Chondrocyte (in vitro differentiated cells): ENCODE results near the gene PEX10. TPM values are rescaled to one million over a fixed set of nuclear protein-coding genes. Genes with fewer than 3 reads are reported as not detected.

Source experiments
- DNase-seq: peaks from one replicate; pipeline ENCODE4 v3.0.0; 2021; ENCODE audit warnings: mixed read lengths, low spot score
- H3K27ac Mint-ChIP-seq: one replicate; pipeline ENCODE4 v1.8.0; 2021; ENCODE audit warnings: mild to moderate bottlenecking, moderate library complexity, mixed read lengths; ENCODE audit not compliant: unreplicated experiment
- H3K27me3 Mint-ChIP-seq: 2 replicates; pipeline ENCODE4 v1.8.0; 2021; ENCODE audit warnings: low read depth, mixed read lengths
- H3K36me3 Mint-ChIP-seq: 2 replicates; pipeline ENCODE4 v1.8.0; 2021; ENCODE audit warnings: low read depth, mixed read lengths
- H3K4me1 Mint-ChIP-seq: 2 replicates; pipeline ENCODE4 v1.8.0; 2021; ENCODE audit warnings: low read depth, mild to moderate bottlenecking, mixed read lengths
- H3K4me3 Mint-ChIP-seq: one replicate; pipeline ENCODE4 v1.8.0; 2021; ENCODE audit warnings: mild to moderate bottlenecking, moderate library complexity, mixed read lengths; ENCODE audit not compliant: unreplicated experiment
- H3K9me3 Mint-ChIP-seq: 2 replicates; pipeline ENCODE4 v1.8.0; 2021; ENCODE audit warnings: low read depth, mixed read lengths
- total RNA-seq: library from RNA; stranded (reverse); gene quantifications from 3 replicates; pipeline ENCODE4 v1.2.1, GENCODE V29; 2021
- TF ChIP-seq, protein P1 (sequence below): fragments of 200-600 bp; sonication (generic); IDR thresholded peaks from 2 replicates; pipeline ENCODE4 v1.5.0; 2021; ENCODE audit warnings: antibody characterized with exemption, mild to moderate bottlenecking, moderate library complexity

The PEX10 gene
- total RNA-seq, 1 donor from 2014 or later, result 23.4 TPM

- TF ChIP-seq, protein P1, sequence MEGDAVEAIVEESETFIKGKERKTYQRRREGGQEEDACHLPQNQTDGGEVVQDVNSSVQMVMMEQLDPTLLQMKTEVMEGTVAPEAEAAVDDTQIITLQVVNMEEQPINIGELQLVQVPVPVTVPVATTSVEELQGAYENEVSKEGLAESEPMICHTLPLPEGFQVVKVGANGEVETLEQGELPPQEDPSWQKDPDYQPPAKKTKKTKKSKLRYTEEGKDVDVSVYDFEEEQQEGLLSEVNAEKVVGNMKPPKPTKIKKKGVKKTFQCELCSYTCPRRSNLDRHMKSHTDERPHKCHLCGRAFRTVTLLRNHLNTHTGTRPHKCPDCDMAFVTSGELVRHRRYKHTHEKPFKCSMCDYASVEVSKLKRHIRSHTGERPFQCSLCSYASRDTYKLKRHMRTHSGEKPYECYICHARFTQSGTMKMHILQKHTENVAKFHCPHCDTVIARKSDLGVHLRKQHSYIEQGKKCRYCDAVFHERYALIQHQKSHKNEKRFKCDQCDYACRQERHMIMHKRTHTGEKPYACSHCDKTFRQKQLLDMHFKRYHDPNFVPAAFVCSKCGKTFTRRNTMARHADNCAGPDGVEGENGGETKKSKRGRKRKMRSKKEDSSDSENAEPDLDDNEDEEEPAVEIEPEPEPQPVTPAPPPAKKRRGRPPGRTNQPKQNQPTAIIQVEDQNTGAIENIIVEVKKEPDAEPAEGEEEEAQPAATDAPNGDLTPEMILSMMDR, result no peak
- DNase-seq, result no peak
- no peak overlapping the region for H3K27ac Mint-ChIP-seq
- no peaks in the 10 kb centered on the region for H3K27me3 Mint-ChIP-seq
- H3K4me3 Mint-ChIP-seq, result no peak overlapping the region
- H3K36me3 Mint-ChIP-seq, result no peaks in the 10 kb centered on the region
- peaks cover 12% of the 10 kb centered on the region for H3K4me1 Mint-ChIP-seq
- H3K9me3 Mint-ChIP-seq, result no peaks in the 10 kb centered on the region
Observed at GRCh38 chr1:2354511-2355372, 57.6 kb downstream of the PEX10 start.

Other genes starting within 250 kb of the PEX10 start
- 48.4 to 76.1 TPM (median 69.2 TPM) in 3 replicates for gene FAAP20, start 217.8 kb downstream of the PEX10 start, total RNA-seq
- gene SKI, start 184.2 kb downstream of the PEX10 start, total RNA-seq, result 112 to 135 TPM (median 116 TPM) in 3 replicates
- 6.7 to 10.0 TPM (median 8.1 TPM) in 3 replicates for gene MORN1, start 21.0 kb downstream of the PEX10 start, total RNA-seq
- 158 to 177 TPM (median 175 TPM) in 3 replicates for gene RER1, start 20.7 kb downstream of the PEX10 start, total RNA-seq
- 2.4 to 3.4 TPM (median 3.2 TPM) in 3 replicates for gene PLCH2, start 63.7 kb upstream of the PEX10 start, total RNA-seq
- gene PANK4, start 114.0 kb upstream of the PEX10 start, total RNA-seq, result 19.6 to 32.6 TPM (median 20.5 TPM) in 3 replicates
- gene HES5, start 117.7 kb upstream of the PEX10 start, total RNA-seq, result not detected in 3 replicates
- gene TNFRSF14, start 143.8 kb upstream of the PEX10 start, total RNA-seq, result 0.95 to 2.5 TPM (median 1.1 TPM) in 3 replicates
- gene PRXL2B, start 174.2 kb upstream of the PEX10 start, total RNA-seq, result 20.4 to 25.6 TPM (median 22.4 TPM) in 3 replicates
- 0.62 to 0.92 TPM in 2 of 3 replicates, not detected in the other for gene MMEL1, start 220.5 kb upstream of the PEX10 start, total RNA-seq